Gastroesophageal sphincter (tissue), 3 donors: ENCODE data around the gene CAMK1G.

Experiments
- CTCF ChIP-seq, 4 experiments: fragments of 200-600 bp in 2 of 4; fragments of 450-650 bp in 2 of 4; sonication (generic) in 1 of 4; IDR thresholded peaks; one replicate each; pipeline ENCODE4 v1.5.1; 2017 to 2019; ENCODE audit warnings: antibody characterized with exemption in 4 of 4, mild to moderate bottlenecking in 2 of 4, moderate library complexity in 2 of 4
- EP300 ChIP-seq: sonication (generic); formaldehyde crosslinking; IDR thresholded peaks from one replicate; pipeline ENCODE4 v1.6.1; 2017; ENCODE audit warnings: antibody characterized with exemption, mild to moderate bottlenecking
- POLR2A ChIP-seq, 2 donors: fragments of 450-650 bp; IDR thresholded peaks; one replicate each; pipeline ENCODE4 v1.6.1; 2017; ENCODE audit warnings: antibody characterized with exemption in 2 of 2, mild to moderate bottlenecking in 2 of 2, moderate library complexity in 1 of 2
- POLR2AphosphoS5 ChIP-seq: sonication (generic); formaldehyde crosslinking; IDR thresholded peaks from one replicate; pipeline ENCODE4 v1.6.1; 2017; ENCODE audit warnings: antibody characterized with exemption

- TF ChIP-seq POLR2A (IDR thresholded peaks at IDR 0.05) = no peak
- TF ChIP-seq CTCF (IDR thresholded peaks at IDR 0.05) = no peak
- no peak for TF ChIP-seq EP300
- no peak for TF ChIP-seq POLR2AphosphoS5
Observed at GRCh38 chr1:209646558-209646957, 63.0 kb downstream of the CAMK1G start.
